ENCODE measurements around the gene STAB1.

DNA sequence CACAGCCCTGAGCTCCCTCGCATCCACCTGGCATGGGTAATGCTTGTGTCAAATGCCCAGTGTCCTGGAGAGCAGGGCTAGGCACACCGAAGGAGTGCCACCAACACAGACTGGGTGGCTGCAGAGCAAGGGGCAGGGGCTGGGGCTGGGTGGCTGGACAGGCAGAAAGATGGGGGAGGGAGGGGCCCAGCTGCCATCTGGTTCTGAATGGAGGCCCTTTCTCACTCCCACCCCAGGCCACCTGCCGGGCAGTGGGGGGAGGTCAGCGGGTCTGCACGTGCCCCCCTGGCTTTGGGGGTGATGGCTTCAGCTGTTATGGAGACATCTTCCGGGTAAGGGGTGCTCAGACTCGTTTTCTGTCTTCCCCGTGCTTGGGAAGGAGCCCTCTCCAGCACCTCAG, 17.0 kb downstream of the STAB1 start:
- TF ChIP-seq, protein P1, sequence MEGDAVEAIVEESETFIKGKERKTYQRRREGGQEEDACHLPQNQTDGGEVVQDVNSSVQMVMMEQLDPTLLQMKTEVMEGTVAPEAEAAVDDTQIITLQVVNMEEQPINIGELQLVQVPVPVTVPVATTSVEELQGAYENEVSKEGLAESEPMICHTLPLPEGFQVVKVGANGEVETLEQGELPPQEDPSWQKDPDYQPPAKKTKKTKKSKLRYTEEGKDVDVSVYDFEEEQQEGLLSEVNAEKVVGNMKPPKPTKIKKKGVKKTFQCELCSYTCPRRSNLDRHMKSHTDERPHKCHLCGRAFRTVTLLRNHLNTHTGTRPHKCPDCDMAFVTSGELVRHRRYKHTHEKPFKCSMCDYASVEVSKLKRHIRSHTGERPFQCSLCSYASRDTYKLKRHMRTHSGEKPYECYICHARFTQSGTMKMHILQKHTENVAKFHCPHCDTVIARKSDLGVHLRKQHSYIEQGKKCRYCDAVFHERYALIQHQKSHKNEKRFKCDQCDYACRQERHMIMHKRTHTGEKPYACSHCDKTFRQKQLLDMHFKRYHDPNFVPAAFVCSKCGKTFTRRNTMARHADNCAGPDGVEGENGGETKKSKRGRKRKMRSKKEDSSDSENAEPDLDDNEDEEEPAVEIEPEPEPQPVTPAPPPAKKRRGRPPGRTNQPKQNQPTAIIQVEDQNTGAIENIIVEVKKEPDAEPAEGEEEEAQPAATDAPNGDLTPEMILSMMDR (conservative IDR thresholded peaks at IDR 0.05; ENCODE audit: low read length), result no peak
- no peak for TF ChIP-seq EZH2phosphoT487 (IDR thresholded peaks at IDR 0.05; ENCODE audit: borderline replicate concordance)

All from Loucy (cell line).